ENCODE data around the gene MANF. TPM values are rescaled to one million over a fixed set of nuclear protein-coding genes. Genes with fewer than 3 reads are reported as not detected.

Gene MANF
- total RNA-seq, 1 donor from 2014 or later = 118 TPM

DNA sequence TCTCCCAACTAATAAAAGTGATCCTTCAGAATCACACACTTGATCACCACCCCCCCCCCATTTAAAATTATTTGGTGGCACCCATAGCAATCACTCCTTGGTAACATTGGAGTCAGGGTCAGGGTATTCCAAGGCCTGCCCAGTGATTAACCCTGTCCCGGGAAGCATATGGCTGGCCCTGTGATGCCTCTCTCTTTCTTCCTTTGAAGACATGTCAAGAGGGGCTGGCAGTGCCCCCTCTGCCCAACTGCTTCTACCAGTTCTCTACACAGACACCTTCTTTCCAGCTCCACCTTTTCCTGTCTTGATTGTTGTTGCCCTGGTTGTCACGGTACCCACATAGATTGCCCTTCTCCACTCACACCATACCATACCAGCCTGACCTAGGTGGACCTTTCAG lies 30.9 kb upstream of the MANF start:
- H3K27me3 Mint-ChIP-seq (ENCODE audit: low read depth) = peaks cover 2% of the 10 kb centered on the region
- no peak overlapping the region for H3K27ac Mint-ChIP-seq (ENCODE audit: unreplicated experiment)
- H3K4me1 Mint-ChIP-seq (ENCODE audit: low read depth) = no peaks in the 10 kb centered on the region
- H3K4me3 Mint-ChIP-seq (ENCODE audit: unreplicated experiment) = no peak overlapping the region
- peaks cover 2% of the 10 kb centered on the region for H3K36me3 Mint-ChIP-seq (ENCODE audit: low read depth)
- no peak for TF ChIP-seq CTCF (IDR thresholded peaks at IDR 0.05)
- H3K9me3 Mint-ChIP-seq (ENCODE audit: low read depth) = no peaks in the 10 kb centered on the region
- DNase-seq (ENCODE audit: low spot score) = no peak

DNA sequence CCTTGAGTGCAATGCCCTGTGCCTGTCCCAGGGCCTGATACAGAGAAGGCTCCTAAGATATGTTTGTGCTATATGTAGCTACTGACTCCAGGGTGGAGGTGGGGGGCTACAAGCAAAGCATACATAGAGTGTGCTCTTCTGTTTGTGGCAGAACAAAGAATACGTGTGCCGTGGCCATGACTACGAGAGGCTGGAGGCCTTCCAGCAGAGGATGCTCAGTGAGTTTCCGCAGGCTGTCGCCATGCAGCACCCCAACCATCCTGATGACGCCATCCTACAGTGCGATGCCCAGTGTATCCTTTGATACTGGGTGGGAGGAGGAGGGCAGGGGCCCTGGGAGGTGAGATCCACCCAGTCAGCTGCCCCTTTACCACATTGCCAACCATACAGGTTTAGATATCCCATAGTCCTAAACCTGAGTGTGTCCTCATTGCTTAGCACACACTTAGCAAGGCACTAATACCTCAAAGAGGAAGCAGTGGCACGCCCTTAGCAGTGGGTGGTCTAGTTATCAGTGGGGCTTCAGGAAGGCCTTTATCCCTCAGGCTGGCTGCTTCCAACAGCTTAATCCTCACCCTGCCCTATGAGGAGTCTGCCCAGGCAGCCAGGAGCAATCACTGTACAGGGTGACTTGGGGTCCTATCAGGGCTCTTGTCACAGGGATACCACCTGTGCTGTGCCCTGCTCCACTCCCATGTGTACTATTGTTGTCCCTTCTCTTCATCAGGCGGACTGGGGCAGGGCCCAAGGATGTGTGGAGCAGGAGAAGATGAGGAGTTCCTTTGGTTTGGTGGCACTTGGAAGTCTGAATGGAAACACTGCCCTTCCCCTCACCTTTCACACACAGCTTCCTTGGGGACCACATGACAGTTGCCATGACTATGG lies 30.1 kb upstream of the MANF start:
- no peak overlapping the region for H3K4me3 Mint-ChIP-seq (ENCODE audit: unreplicated experiment)
- H3K27ac Mint-ChIP-seq (ENCODE audit: unreplicated experiment) = no peak overlapping the region
- TF ChIP-seq CTCF (IDR thresholded peaks at IDR 0.05) = no peak
- no peaks in the 10 kb centered on the region for H3K9me3 Mint-ChIP-seq (ENCODE audit: low read depth)
- DNase-seq (ENCODE audit: low spot score) = no peak
- H3K36me3 Mint-ChIP-seq (ENCODE audit: low read depth) = peaks cover 2% of the 10 kb centered on the region
- no peaks in the 10 kb centered on the region for H3K4me1 Mint-ChIP-seq (ENCODE audit: low read depth)
- H3K27me3 Mint-ChIP-seq (ENCODE audit: low read depth) = peaks cover 2% of the 10 kb centered on the region

DNA sequence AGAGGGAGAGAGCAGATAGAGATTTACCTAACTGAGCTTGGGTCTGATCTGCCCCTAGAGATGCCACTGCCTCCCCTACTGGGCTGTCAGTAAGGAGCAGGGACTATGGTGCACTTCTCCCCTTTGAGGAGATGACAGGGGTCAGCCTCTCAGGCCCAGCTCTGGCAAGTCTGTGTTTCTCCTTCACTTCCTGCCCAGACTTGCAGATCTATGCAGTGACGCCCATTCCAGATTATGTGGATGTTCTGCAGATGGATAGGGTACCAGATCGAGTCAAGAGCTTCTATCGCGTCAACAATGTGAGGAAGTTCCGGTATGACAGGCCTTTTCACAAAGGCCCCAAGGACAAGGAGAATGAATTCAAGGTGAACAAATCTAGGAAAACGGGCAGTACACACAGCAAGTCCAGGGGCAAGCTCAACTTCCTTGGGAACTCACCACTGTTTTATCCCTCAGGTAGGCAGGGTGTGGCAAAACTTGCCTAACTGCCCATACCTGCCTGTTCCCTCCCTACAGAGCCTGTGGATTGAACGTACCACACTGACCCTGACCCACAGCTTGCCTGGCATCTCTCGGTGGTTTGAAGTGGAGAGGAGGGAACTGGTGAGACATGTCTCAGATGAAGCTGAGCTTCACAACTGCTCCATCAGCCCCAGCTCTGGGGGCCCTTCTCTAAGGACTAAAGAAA lies 29.1 kb upstream of the MANF start:
- no peak for TF ChIP-seq CTCF (IDR thresholded peaks at IDR 0.05)
- H3K27me3 Mint-ChIP-seq (ENCODE audit: low read depth) = peaks cover 2% of the 10 kb centered on the region
- H3K27ac Mint-ChIP-seq (ENCODE audit: unreplicated experiment) = no peak overlapping the region
- H3K4me3 Mint-ChIP-seq (ENCODE audit: unreplicated experiment) = no peak overlapping the region
- no peaks in the 10 kb centered on the region for H3K4me1 Mint-ChIP-seq (ENCODE audit: low read depth)
- DNase-seq (ENCODE audit: low spot score) = no peak
- H3K36me3 Mint-ChIP-seq (ENCODE audit: low read depth) = peaks cover 2% of the 10 kb centered on the region
- no peaks in the 10 kb centered on the region for H3K9me3 Mint-ChIP-seq (ENCODE audit: low read depth)

- Mint-ChIP-seq H3K36me3 (ENCODE audit: low read depth) (peaks cover 2% of the 10 kb centered on the region), H3K27me3 (ENCODE audit: low read depth) (peaks cover 2% of the 10 kb centered on the region), H3K4me3 (ENCODE audit: unreplicated experiment) (no peak overlapping the region), H3K9me3 (ENCODE audit: low read depth) (no peaks in the 10 kb centered on the region), H3K27ac (ENCODE audit: unreplicated experiment) (no peak overlapping the region), H3K4me1 (ENCODE audit: low read depth) (no peaks in the 10 kb centered on the region)
- no peak for TF ChIP-seq CTCF (IDR thresholded peaks at IDR 0.05)
- no peak for DNase-seq (ENCODE audit: low spot score)
Observed at GRCh38 chr3:51357856-51358255, 27.2 kb upstream of the MANF start.

DNA sequence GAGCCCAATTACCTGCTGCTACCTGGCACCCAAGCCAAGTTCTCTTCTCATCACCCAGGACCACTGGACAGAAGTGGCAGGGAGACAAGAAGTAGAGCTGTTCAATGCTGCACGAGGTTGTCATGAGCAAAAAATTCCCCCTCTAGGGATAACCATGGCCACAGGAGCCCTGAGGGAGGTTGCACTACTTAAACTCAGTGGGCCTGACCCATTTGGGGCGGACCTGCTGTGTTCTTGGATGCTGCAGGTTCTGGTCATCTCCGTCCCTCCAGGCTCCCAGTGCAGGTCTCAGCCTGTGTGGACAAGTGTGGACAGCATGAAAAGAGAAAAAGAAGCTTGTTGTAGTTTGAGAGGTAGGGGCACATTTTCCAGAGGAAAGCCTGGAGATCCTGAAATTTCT lies 26.1 kb upstream of the MANF start:
- H3K4me3 Mint-ChIP-seq (ENCODE audit: unreplicated experiment) = no peak overlapping the region
- H3K27me3 Mint-ChIP-seq (ENCODE audit: low read depth) = peaks cover 2% of the 10 kb centered on the region
- H3K9me3 Mint-ChIP-seq (ENCODE audit: low read depth) = no peaks in the 10 kb centered on the region
- TF ChIP-seq CTCF (IDR thresholded peaks at IDR 0.05) = no peak
- no peaks in the 10 kb centered on the region for H3K4me1 Mint-ChIP-seq (ENCODE audit: low read depth)
- H3K36me3 Mint-ChIP-seq (ENCODE audit: low read depth) = peaks cover 2% of the 10 kb centered on the region
- DNase-seq (ENCODE audit: low spot score) = no peak
- H3K27ac Mint-ChIP-seq (ENCODE audit: unreplicated experiment) = no peak overlapping the region
